Measurements from ENCODE around the gene INSIG1.

The INSIG1 gene

GRCh38 chr7:155354371-155355048 lies 56.8 kb downstream of the INSIG1 start:
- H4K20me1 ChIP-seq (ENCODE audit: insufficient read depth, low read length), result no peaks in the 10 kb centered on the region
- H3K27me3 ChIP-seq (ENCODE audit: insufficient read depth, low read length), result peaks cover 3% of the 10 kb centered on the region; the same call in 1 of the 2 replicates
- no peaks in the 10 kb centered on the region for H3K9me3 ChIP-seq (ENCODE audit: low read length)
- H2AFZ ChIP-seq (ENCODE audit: low read length), result no peak overlapping the region
- no peak overlapping the region for H3K4me2 ChIP-seq (ENCODE audit: low read length)
- no peaks in the 10 kb centered on the region for H3F3A ChIP-seq (ENCODE audit: insufficient read depth, low read length)
- H3K79me2 ChIP-seq (ENCODE audit: insufficient read depth, low read length), result no peaks in the 10 kb centered on the region
- no peak overlapping the region for H3K9ac ChIP-seq (ENCODE audit: low read length)
- H3K36me3 ChIP-seq (ENCODE audit: insufficient read depth, low read length), result no peaks in the 10 kb centered on the region
- no peaks in the 10 kb centered on the region for H3K4me1 ChIP-seq (ENCODE audit: insufficient read depth, low read length, severe bottlenecking)
- H3K9me2 ChIP-seq (ENCODE audit: low read depth, low read length), result no peaks in the 10 kb centered on the region
- no peak overlapping the region for H3K4me3 ChIP-seq (ENCODE audit: low read depth, low read length, poor library complexity, severe bottlenecking)
- H3K27ac ChIP-seq (ENCODE audit: low read depth, low read length, poor library complexity, severe bottlenecking), result no peak overlapping the region
- no peak for TF ChIP-seq EZH2 (IDR thresholded peaks at IDR 0.05; ENCODE audit: borderline replicate concordance, low read length)
- TF ChIP-seq, protein P1, sequence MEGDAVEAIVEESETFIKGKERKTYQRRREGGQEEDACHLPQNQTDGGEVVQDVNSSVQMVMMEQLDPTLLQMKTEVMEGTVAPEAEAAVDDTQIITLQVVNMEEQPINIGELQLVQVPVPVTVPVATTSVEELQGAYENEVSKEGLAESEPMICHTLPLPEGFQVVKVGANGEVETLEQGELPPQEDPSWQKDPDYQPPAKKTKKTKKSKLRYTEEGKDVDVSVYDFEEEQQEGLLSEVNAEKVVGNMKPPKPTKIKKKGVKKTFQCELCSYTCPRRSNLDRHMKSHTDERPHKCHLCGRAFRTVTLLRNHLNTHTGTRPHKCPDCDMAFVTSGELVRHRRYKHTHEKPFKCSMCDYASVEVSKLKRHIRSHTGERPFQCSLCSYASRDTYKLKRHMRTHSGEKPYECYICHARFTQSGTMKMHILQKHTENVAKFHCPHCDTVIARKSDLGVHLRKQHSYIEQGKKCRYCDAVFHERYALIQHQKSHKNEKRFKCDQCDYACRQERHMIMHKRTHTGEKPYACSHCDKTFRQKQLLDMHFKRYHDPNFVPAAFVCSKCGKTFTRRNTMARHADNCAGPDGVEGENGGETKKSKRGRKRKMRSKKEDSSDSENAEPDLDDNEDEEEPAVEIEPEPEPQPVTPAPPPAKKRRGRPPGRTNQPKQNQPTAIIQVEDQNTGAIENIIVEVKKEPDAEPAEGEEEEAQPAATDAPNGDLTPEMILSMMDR (IDR thresholded peaks at IDR 0.05; ENCODE audit: low read length), result no peak

- H3K36me3 ChIP-seq (ENCODE audit: insufficient read depth, low read length), result no peaks in the 10 kb centered on the region
- no peaks in the 10 kb centered on the region for H3K4me1 ChIP-seq (ENCODE audit: insufficient read depth, low read length, severe bottlenecking)
- H3K9ac ChIP-seq (ENCODE audit: low read length), result no peak overlapping the region
- H3K27ac ChIP-seq (ENCODE audit: low read depth, low read length, poor library complexity, severe bottlenecking), result no peak overlapping the region
- TF ChIP-seq, protein P1 (IDR thresholded peaks at IDR 0.05; ENCODE audit: low read length), result no peak
- TF ChIP-seq EZH2 (IDR thresholded peaks at IDR 0.05; ENCODE audit: borderline replicate concordance, low read length), result no peak
- no peaks in the 10 kb centered on the region for H3F3A ChIP-seq (ENCODE audit: insufficient read depth, low read length)
- no peak overlapping the region for H3K4me2 ChIP-seq (ENCODE audit: low read length)
- no peak overlapping the region for H3K4me3 ChIP-seq (ENCODE audit: low read depth, low read length, poor library complexity, severe bottlenecking)
- H2AFZ ChIP-seq (ENCODE audit: low read length), result no peak overlapping the region
- no peaks in the 10 kb centered on the region for H3K9me2 ChIP-seq (ENCODE audit: low read depth, low read length)
- H3K9me3 ChIP-seq (ENCODE audit: low read length), result no peaks in the 10 kb centered on the region
- no peaks in the 10 kb centered on the region for H3K79me2 ChIP-seq (ENCODE audit: insufficient read depth, low read length)
- H3K27me3 ChIP-seq (ENCODE audit: insufficient read depth, low read length), result peaks cover 4% of the 10 kb centered on the region; the same call in 1 of the 2 replicates
- no peaks in the 10 kb centered on the region for H4K20me1 ChIP-seq (ENCODE audit: insufficient read depth, low read length)
Measured at GRCh38 chr7:155355176-155355575, 57.5 kb downstream of the INSIG1 start.

DNA sequence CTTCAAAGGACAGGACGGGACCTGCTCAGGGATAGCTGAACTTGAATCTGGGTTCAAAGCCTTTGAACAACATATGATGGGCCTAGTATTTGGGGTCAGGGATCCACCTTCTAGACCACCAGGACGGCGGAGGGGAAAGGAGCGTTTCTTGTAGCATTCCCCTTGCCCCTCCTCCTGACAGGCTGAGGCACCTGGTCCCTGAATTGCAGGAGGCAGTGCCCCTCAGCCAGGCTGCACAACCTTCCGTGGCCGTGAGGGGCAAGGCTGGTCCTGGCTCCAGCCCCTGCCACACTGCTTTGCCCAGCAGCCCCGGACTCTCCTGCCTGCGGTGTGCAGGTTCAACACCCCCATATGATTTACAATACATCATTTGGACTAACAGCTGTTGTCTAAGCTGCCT lies 58.1 kb downstream of the INSIG1 start:
- Histone ChIP-seq H3K4me2 (ENCODE audit: low read length) (no peak overlapping the region), H4K20me1 (ENCODE audit: insufficient read depth, low read length) (no peaks in the 10 kb centered on the region), H3K9ac (ENCODE audit: low read length) (no peak overlapping the region), H3K4me1 (ENCODE audit: insufficient read depth, low read length, severe bottlenecking) (peaks cover 3% of the 10 kb centered on the region), H3K79me2 (ENCODE audit: insufficient read depth, low read length) (no peaks in the 10 kb centered on the region), H3K27me3 (ENCODE audit: insufficient read depth, low read length) (peaks cover 10% of the 10 kb centered on the region; the same call in 1 of the 2 replicates), H3K4me3 (ENCODE audit: low read depth, low read length, poor library complexity, severe bottlenecking) (no peak overlapping the region), H3K9me3 (ENCODE audit: low read length) (no peaks in the 10 kb centered on the region), H3F3A (ENCODE audit: insufficient read depth, low read length) (no peaks in the 10 kb centered on the region), H3K36me3 (ENCODE audit: insufficient read depth, low read length) (no peaks in the 10 kb centered on the region), H3K27ac (ENCODE audit: low read depth, low read length, poor library complexity, severe bottlenecking) (no peak overlapping the region), H2AFZ (ENCODE audit: low read length) (no peak overlapping the region), H3K9me2 (ENCODE audit: low read depth, low read length) (no peaks in the 10 kb centered on the region)
- no peak for TF ChIP-seq EZH2 (IDR thresholded peaks at IDR 0.05; ENCODE audit: borderline replicate concordance, low read length)
- TF ChIP-seq, protein P1 (IDR thresholded peaks at IDR 0.05; ENCODE audit: low read length), result no peak
